H1 (cell line): ENCODE results near the gene VGLL2. TPM values are rescaled to one million over a fixed set of nuclear protein-coding genes. Genes with fewer than 3 reads are reported as not detected.

Experiments used
- CTCF ChIP-seq, 3 experiments: IDR thresholded peaks; 1 replicate in 2 of 3; 2 replicates in 1 of 3; pipeline versions ENCODE4 v1.5.1 to v1.6.1; 2011; ENCODE audit warnings: low read length in 3 of 3, mild to moderate bottlenecking in 3 of 3, inconsistent platforms in 2 of 3, low read depth in 1 of 3, moderate library complexity in 1 of 3; ENCODE audit not compliant: insufficient read depth in 1 of 3; ENCODE audit errors: control extremely low read depth in 1 of 3
- RAD21 ChIP-seq, 2 experiments: IDR thresholded peaks in 1 of 2; conservative IDR thresholded peaks in 1 of 2; 2 replicates each; pipeline ENCODE4 v1.6.1; 2011; ENCODE audit warnings: low read depth in 2 of 2, low read length in 2 of 2, improper control_type of control experiment in 1 of 2, inconsistent platforms in 1 of 2, mild to moderate bottlenecking in 1 of 2, moderate library complexity in 1 of 2
- polyA plus RNA-seq, 7 experiments: library from polyadenylated mRNA; depleted of rRNA in 3 of 7; stranded (reverse) in 5 of 7; unstranded in 2 of 7; fragments of >200 nt in 5 of 7; fragments of 200-250 nt in 2 of 7; gene quantifications; 1 replicate in 5 of 7; 2 replicates in 1 of 7; 4 replicates in 1 of 7; pipeline versions ENCODE4 v1.2.1 to v1.2.3, GENCODE V29; 2011 to 2013; ENCODE audit warnings: missing spikeins in 2 of 7, mixed read lengths in 2 of 7
- total RNA-seq: library from RNA; stranded (reverse); fragmentation: NEBNext Ultra II Directional; extraction: Animal tissue kit (Norgen Biotek cat#: 25700); gene quantifications from 2 replicates; pipeline ENCODE4 v1.2.1, GENCODE V29; 2021

VGLL2 gene
- total and polyA plus RNA-seq, 2 of the 8 experiments (the other 6 are each of a cell fraction or from before 2014, with no cell fraction given) = not detected

- TF ChIP-seq CTCF (IDR thresholded peaks at IDR 0.05; ENCODE audit: control extremely low read depth in 1 of 3, insufficient read depth in 1 of 3, low read depth in 1 of 3, low read length in 3 of 3) = peak; percentile 68 to 83 (median 79)
- peak; percentile 71 to 77 for TF ChIP-seq RAD21 (IDR thresholded peaks at IDR 0.05 in 1 of 2, conservative IDR thresholded peaks at IDR 0.05 in 1 of 2; ENCODE audit: low read depth in 2 of 2, low read length in 2 of 2)
- TF ChIP-seq, all 59 proteins: peak for 5
Observed at GRCh38 chr6:117267766-117268534, 2.6 kb downstream of the VGLL2 start (continued).
